GM19452 (cell line): ENCODE data around the gene NAA60.

Source experiments
- ATAC-seq: cut with Tn5 transposase; IDR thresholded peaks from one replicate; pipeline ENCODE4 v1.9.1; 2021; ENCODE audit not compliant: unreplicated experiment

NAA60 gene

GRCh38 chr16:3443108-3444031, at the start of gene NAA60, which contains the start of gene ZNF597:
Gene NAA60, plus strand, starts transcription at chr16:3443680. Its CDS starts 32,548 bp downstream, at chr16:3476228.
Gene ZNF597, minus strand, starts transcription at chr16:3443504. Its CDS starts 351 bp downstream, at chr16:3443153.
- peak; percentile 96 for ATAC-seq

GRCh38 chr16:3400446-3400778, 43.1 kb upstream of the NAA60 start:
- no peak for ATAC-seq

GRCh38 chr16:3400779-3401688, 42.4 kb upstream of the NAA60 start, which contains the start of the genes ZNF174 and ZSCAN32:
Gene ZNF174, plus strand, starts transcription at chr16:3401215. Its CDS starts 790 bp downstream, at chr16:3402005.
Gene ZSCAN32, minus strand, starts transcription at chr16:3401004. Its CDS starts 3,447 bp downstream, at chr16:3397557.
- peak; percentile 97 for ATAC-seq

DNA sequence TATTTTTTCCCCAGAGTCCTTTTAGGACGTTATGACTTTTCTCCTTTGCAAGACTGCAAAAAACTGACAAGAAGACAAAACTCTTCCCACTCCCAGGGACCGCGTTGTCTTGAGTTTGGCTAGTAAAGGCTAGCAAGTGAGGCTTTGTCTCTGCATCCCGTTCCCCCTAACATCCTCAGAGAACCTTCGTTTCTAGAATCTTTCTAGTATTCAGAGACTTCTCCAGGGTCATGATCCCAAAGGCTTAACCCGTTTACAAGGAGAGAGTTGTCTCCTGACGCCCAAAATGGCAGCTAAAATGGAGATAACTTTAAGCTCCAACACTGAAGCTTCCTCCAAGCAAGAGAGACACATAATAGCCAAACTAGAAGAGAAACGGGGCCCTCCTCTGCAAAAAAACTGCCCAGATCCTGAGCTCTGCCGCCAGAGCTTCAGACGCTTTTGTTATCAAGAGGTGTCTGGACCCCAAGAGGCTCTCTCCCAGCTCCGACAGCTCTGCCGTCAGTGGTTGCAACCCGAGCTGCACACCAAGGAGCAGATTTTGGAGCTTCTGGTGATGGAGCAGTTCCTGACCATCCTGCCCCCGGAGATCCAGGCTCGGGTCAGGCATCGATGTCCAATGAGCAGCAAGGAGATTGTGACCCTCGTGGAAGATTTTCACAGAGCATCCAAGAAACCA, 41.6 kb upstream of the NAA60 start:
- ATAC-seq: no peak

DNA sequence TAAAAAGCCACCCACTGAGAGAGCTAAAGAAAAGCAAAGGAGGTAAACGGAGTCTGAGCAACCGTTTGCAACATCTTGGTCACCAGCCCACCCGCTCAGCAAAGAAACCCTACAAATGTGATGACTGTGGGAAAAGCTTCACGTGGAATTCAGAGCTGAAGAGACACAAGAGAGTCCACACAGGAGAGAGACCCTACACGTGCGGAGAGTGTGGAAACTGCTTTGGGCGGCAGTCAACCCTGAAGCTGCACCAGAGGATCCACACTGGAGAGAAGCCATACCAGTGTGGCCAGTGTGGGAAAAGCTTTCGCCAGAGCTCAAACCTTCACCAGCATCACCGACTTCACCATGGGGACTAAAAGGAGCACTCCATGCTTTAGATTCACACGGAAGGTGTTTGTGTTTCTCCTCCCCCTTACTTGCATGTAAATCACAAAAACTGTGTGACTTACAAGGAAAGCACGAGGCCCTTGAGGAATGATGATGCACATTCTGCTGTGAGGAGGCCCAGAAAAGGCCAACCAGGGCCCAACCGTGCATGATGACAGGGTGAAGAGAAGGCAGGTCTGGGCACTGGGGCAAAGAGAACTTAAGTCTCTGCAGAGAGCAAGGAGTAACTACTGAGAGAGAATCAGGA, 34.8 kb upstream of the NAA60 start:
- ATAC-seq: no peak

DNA sequence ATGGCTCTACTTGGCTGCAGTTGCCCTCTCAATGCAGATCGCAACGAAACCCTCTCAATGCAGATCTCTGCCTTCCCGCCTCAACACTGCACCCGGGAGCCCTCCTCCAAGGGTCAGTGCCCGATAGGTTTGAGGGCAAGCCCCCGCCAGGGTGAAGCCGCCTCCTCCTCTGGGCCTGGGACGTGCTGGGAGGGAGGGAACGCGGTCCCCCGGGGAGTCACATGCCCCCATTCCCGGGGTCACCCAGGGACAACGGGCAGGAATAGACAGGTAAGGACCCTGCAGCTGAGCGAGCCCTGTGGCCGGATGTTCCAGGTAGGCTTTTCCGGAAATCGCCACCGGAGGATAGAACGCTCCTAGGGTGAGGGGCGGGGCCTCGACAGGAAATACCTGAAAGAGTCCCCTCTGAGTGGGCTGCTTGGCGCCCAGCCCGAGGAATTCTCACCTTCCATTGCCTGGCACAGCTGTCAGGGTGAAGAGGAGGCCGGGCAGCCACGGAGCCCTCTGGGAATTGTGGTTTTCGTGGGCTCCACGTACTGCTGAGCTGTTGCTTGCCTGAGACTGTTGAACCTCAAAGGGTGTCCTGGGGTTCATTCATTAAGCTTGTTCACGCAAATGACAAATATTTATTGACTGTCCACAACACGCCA, 29.6 kb upstream of the NAA60 start:
- no peak for ATAC-seq

GRCh38 chr16:3431779-3432219, 11.7 kb upstream of the NAA60 start:
- no peak for ATAC-seq

DNA sequence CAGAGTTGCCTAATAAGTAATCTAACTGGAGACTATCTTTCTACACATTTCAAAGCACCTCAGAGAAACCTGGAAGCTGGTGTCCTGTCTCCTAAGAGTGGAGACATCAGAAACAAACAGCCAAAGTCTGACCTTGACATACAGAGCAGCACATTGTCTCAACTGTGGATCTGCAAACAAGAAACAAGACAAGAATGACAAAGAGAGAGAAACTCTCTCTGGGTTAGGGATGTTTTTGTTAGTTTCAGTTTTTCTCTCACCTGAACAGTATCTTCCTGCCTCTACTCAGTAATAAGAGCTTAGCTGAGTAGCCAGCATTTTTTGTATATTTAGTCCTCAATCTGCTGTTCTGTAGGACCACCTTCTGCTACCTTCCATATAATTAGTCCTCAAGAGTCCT, 9.1 kb upstream of the NAA60 start:
- no peak for ATAC-seq

GRCh38 chr16:3439637-3440036, 3.8 kb upstream of the NAA60 start:
- no peak for ATAC-seq

DNA sequence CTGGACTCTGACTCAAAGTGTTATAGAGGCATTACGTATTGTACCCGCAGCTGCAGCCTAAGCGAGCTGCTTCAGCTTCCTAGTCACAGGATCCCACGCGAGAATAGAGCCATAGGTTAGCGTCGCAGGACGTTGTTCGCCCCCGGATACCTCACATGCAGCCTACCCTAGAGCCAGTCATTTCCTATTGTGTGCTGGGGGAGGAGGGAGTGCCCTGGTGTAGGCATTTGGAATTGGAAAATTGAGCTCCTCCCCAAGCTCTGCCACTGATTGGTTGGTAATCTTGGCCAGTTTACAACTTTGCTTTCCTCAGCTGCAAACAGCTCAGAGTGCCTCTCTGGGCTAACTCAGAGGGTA, 530 bp downstream of the NAA60 start:
- ATAC-seq: peak; percentile 33

DNA sequence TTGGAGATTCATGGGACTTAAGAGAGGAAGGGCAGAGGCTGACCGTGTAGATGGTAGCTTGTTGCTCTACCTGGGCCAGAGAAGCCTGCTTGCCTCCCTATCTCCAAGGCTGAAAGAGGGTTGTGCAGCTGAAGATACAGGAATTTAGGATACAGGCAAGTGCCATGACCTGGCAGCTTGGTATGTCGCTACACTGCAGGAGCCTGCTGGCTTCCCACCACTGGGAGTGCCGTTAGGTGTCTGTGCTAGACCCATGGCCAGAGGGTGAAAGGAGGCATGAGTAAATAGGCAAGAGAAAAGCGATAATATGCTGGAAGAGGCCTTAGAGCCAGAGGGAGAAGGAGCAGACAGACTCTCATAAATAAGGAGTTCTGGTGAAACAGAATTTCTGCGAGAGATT, 10.6 kb downstream of the NAA60 start:
- no peak for ATAC-seq

DNA sequence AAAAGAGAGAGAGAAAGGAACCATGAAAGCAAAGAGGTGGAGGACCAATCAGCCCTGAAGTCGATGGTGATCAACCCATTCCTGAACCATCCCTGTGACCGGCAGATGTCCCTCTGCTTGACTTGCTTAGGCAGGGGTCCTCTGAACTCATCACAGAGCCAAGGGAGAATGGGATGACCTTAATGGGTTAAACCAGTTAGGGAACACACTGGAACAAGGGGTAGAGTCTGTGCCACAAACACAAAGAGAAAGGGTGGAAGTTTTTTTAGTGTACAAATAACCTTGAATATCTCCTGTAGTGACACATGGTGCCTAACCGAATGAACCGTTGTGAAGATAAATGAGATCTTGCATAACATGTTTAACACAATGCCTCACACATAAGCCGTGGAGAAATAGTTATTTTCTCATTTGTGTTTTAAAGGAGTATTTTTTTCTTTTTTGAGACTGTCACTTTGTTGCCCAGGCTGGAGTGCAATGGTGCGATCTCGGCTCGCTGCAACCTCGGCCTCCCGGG, 11.2 kb downstream of the NAA60 start:
- ATAC-seq: no peak

- ATAC-seq: peak; percentile 67
Measured at GRCh38 chr16:3457434-3458252, 14.2 kb downstream of the NAA60 start.

GRCh38 chr16:3458278-3458851, 14.9 kb downstream of the NAA60 start:
- peak; percentile 3 for ATAC-seq

DNA sequence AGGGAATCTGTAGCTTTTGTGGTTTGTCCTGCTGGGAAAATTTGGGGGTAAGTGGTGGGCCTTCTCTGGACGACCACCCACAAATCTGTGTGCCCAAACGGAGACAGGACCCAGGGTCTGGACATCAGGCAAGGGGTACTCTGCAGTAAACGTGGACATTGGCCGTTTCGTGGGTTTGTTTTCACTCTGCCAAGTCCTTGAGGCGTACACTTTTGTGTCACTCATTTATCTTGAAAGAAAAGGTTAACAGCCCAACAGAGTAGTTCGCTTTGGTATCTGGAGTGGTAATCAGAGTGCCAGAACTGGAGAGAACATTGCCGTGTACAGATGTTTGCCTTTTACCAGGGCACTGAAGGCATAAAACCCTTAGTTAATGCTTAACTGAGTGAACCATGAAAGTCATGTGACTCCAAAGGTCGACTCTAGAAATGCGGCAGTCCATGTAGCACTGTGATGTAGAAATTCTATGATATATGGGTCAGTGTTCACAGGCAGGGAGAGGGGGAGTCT, 15.4 kb downstream of the NAA60 start:
- peak; percentile 47 for ATAC-seq

DNA sequence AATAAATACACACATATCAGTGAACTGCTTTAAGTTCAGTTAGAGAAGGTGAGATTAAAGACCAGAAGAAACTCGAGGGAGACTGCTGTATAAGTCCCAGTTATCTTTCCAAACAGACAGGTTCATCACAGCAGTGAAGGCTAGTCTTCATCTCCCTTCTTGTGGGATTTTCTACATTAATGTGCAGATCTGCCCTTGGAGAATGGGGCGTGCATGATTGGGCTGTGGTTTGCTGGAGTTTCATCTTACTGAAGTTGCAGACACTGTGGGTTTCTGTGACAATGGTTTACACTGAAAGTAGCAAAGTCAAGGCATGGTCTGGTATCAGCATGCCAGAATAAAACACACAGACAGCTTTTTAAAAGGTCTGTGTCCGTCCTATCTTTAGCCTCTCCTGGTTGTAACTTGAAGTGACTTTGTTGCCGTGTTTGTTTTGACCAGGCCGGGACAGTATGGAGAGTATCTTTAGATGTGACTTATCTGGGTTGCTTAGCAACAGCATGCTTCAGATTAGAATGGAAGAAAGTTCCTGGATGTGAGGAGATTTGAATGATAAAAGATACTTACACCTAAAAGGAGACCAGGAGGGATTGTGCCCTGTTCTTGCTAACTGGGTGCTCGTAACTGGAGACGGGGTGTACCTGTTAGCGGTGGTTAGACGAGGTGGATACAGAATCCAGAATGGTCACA, 16.1 kb downstream of the NAA60 start:
- ATAC-seq: no peak

- ATAC-seq: no peak
Measured at GRCh38 chr16:3460121-3460520, 16.6 kb downstream of the NAA60 start.

- no peak for ATAC-seq
Measured at GRCh38 chr16:3460585-3460984, 17.1 kb downstream of the NAA60 start.
